Left lung (tissue), 10 donors: ENCODE results near the gene PHACTR3. TPM values are rescaled to one million over a fixed set of nuclear protein-coding genes. Genes with fewer than 3 reads are reported as not detected.

Source experiments
- ATAC-seq: fragments of 200-7000 bp; cut with Tn5 transposase; one replicate; pipeline ENCODE4 v1.9.1; 2020; ENCODE audit warnings: moderate library complexity
- DNase-seq, 4 donors: peaks; one replicate each; pipeline ENCODE4 v3.0.0-alpha.2; 2013 to 2020
- H3K27ac ChIP-seq, 2 donors: fragments of 200-600 bp; sonication (generic) in 1 of 2; one replicate each; pipeline versions ENCODE4 v1.5.0 to v1.8.0; 2020 to 2021
- H3K27me3 ChIP-seq, 2 donors: fragments of 200-600 bp; sonication (generic) in 1 of 2; one replicate each; pipeline versions ENCODE4 v1.5.0 to v1.8.0; 2020 to 2021
- H3K36me3 ChIP-seq, 2 donors: fragments of 200-600 bp; sonication (generic) in 1 of 2; one replicate each; pipeline versions ENCODE4 v1.5.0 to v1.8.0; 2020 to 2021
- H3K4me1 ChIP-seq, 2 donors: fragments of 200-600 bp; one replicate each; pipeline ENCODE4 v1.8.0; 2021
- H3K4me3 ChIP-seq, 2 donors: fragments of 200-600 bp; sonication (generic) in 1 of 2; one replicate each; pipeline versions ENCODE4 v1.5.0 to v1.8.0; 2020 to 2021; ENCODE audit warnings: mild to moderate bottlenecking in 1 of 2
- H3K9me3 ChIP-seq, 2 donors: fragments of 200-600 bp; sonication (generic) in 1 of 2; one replicate each; pipeline versions ENCODE4 v1.5.0 to v1.8.0; 2020 to 2021
- CTCF ChIP-seq, 2 donors: fragments of 200-600 bp; sonication (generic) in 1 of 2; IDR thresholded peaks; one replicate each; pipeline versions ENCODE4 v1.5.0 to v1.8.0; 2021; ENCODE audit warnings: antibody characterized with exemption in 2 of 2
- intact Hi-C, 2 donors: fragments of 100-400 bp; cut with DNase I; formaldehyde crosslinking; loops; one replicate each; pipeline versions ENCODE4 v1.11.2 to v1.14.2; 2022
- polyA plus RNA-seq, 6 donors: library from polyadenylated mRNA; unstranded; fragments of 120-200 nt; gene quantifications; one replicate each; pipeline ENCODE4 v1.2.1, GENCODE V29; 2013; ENCODE audit not compliant: insufficient read length in 6 of 6
- total RNA-seq, 2 donors: library from RNA; stranded (reverse); fragmentation: NEBNext Ultra II Directional; extraction: Animal tissue kit (Norgen Biotek cat#: 25700); gene quantifications; one replicate each; pipeline ENCODE4 v1.2.1, GENCODE V29; 2021
- donor health status: DM: no; HTN: yes; CAD: no.
- donor health status: DM: no; HTN: no; CAD: no.

PHACTR3 gene
- total and polyA plus RNA-seq, 8 donors, result 3.5 to 14.5 (median 4.4) TPM

- H3K36me3 ChIP-seq, result no peaks in the 10 kb centered on the region
- intact Hi-C loops, result no loop called here
- TF ChIP-seq CTCF (IDR thresholded peaks at IDR 0.05), result no peak
- peaks cover 0 to 13% of the 10 kb centered on the region in 2 donors for H3K27me3 ChIP-seq
- H3K4me1 ChIP-seq, result no peaks in the 10 kb centered on the region
- ATAC-seq (no peak), DNase-seq (no peak)
- peaks cover 5 to 39% of the 10 kb centered on the region in 2 donors for H3K9me3 ChIP-seq
- H3K27ac ChIP-seq, result no peak overlapping the region
- no peak overlapping the region for H3K4me3 ChIP-seq
These were observed 53.2 kb downstream of the PHACTR3 start for GRCh38 chr20:59657459-59658046.

- Histone ChIP-seq H3K4me1 (no peaks in the 10 kb centered on the region), H3K36me3 (no peaks in the 10 kb centered on the region), H3K4me3 (no peak overlapping the region), H3K27ac (no peak overlapping the region), H3K27me3 (peaks cover 0 to 36% of the 10 kb centered on the region in 2 donors), H3K9me3 (peaks cover 5 to 39% of the 10 kb centered on the region in 2 donors)
- no peak for TF ChIP-seq CTCF (IDR thresholded peaks at IDR 0.05)
- peak in 2 of 4 donors; percentile 82 to 84 for DNase-seq
- intact Hi-C loops, result no loop called here
- peak; percentile 33 for ATAC-seq
These were observed 56.1 kb downstream of the PHACTR3 start for GRCh38 chr20:59660471-59660870.

- H3K27ac ChIP-seq, result no peak overlapping the region
- no peaks in the 10 kb centered on the region for H3K36me3 ChIP-seq
- no peak for ATAC-seq
- no peak overlapping the region for H3K4me3 ChIP-seq
- TF ChIP-seq CTCF (IDR thresholded peaks at IDR 0.05), result no peak
- peak in 2 of 4 donors; percentile 8 to 19 for DNase-seq
- peaks cover 0 to 42% of the 10 kb centered on the region in 2 donors for H3K27me3 ChIP-seq
- peaks cover 5 to 34% of the 10 kb centered on the region in 2 donors for H3K9me3 ChIP-seq
- intact Hi-C loops, result no loop called here
- H3K4me1 ChIP-seq, result no peaks in the 10 kb centered on the region
These were observed 56.8 kb downstream of the PHACTR3 start for GRCh38 chr20:59661153-59661552.

GRCh38 chr20:59661621-59662020 lies 57.3 kb downstream of the PHACTR3 start:
- intact Hi-C loops, result no loop called here
- Histone ChIP-seq H3K27ac (no peak overlapping the region), H3K4me3 (no peak overlapping the region), H3K4me1 (no peaks in the 10 kb centered on the region), H3K36me3 (no peaks in the 10 kb centered on the region), H3K9me3 (peaks cover 5 to 30% of the 10 kb centered on the region in 2 donors), H3K27me3 (peaks cover 0 to 43% of the 10 kb centered on the region in 2 donors)
- no peak for TF ChIP-seq CTCF (IDR thresholded peaks at IDR 0.05)
- ATAC-seq (no peak), DNase-seq (no peak)

GRCh38 chr20:59662161-59662560 lies 57.8 kb downstream of the PHACTR3 start:
- peaks cover 0 to 43% of the 10 kb centered on the region in 2 donors for H3K27me3 ChIP-seq
- no peaks in the 10 kb centered on the region for H3K36me3 ChIP-seq
- H3K4me3 ChIP-seq, result no peak overlapping the region
- DNase-seq (no peak), ATAC-seq (no peak)
- no peaks in the 10 kb centered on the region for H3K4me1 ChIP-seq
- peaks cover 5 to 24% of the 10 kb centered on the region in 2 donors for H3K9me3 ChIP-seq
- no peak for TF ChIP-seq CTCF (IDR thresholded peaks at IDR 0.05)
- intact Hi-C loops, result no loop called here
- no peak overlapping the region for H3K27ac ChIP-seq
